ENCODE measurements around the gene ZFR. TPM values are rescaled to one million over a fixed set of nuclear protein-coding genes. Genes with fewer than 3 reads are reported as not detected.

ZFR gene
- total and polyA plus RNA-seq, 9 of the 15 experiments (the other 6 are each of a cell fraction or from before 2014, with no cell fraction given) = 35.5 to 108 (median 71.1) TPM

DNA sequence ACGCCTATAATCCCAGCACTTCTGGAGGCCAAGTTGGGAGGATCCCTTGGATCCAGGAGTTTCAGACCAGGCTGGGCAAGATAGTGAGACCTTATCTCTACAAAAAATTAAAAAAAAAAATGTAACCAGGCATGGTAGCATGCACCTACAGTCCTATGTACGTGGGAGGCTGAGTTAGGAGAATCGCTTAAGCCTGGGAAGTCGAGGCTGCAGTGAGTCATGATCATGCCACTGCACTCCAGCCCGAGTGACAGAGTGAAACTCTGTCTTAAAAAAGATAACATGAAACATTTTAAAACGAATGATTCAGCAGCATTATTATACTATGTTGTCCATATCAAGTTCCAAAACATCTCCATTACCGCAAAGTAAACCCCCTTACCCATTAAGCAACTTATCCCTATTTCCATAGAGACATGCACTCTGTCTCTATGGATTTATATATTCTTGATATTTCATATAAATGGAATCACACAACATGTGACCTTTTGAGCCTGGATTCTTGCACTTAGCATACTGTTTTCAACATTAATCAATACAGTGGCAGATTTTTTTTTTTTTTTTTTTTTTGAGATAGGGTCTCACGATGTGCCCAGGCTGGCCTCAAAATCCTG, 74.9 kb downstream of the ZFR start (continued):
- TF ChIP-seq ZNF407 (IDR thresholded peaks at IDR 0.05; ENCODE audit: low read depth) = no peak
- TF ChIP-seq XRCC3 (IDR thresholded peaks at IDR 0.05) = no peak
- peak in 1 of 2 experiments; percentile 55 for TF ChIP-seq AFF1 (IDR thresholded peaks at IDR 0.05; ENCODE audit: low read depth in 1 of 2, partially characterized antibody in 2 of 2)
- 0 out of 2 replicates have a peak, but pooled peaks have one; percentile 49 for TF ChIP-seq NKRF (IDR thresholded peaks at IDR 0.05; ENCODE audit: borderline replicate concordance)
- TF ChIP-seq SUPT5H (IDR thresholded peaks at IDR 0.05) = no peak
- peak; percentile 49; the same call in 1 of the 2 replicates for TF ChIP-seq JUNB (CRISPR knock-in tag; conservative IDR thresholded peaks at IDR 0.05)
- peak; percentile 94 for TF ChIP-seq SMARCA5 (IDR thresholded peaks at IDR 0.05)
- TF ChIP-seq MAFG (tag; conservative IDR thresholded peaks at IDR 0.05) = peak; percentile 91
- TF ChIP-seq ZBTB33 (CRISPR knock-in tag; IDR thresholded peaks at IDR 0.05) = no peak
- no peak for TF ChIP-seq SNIP1 (IDR thresholded peaks at IDR 0.05; ENCODE audit: low read depth)
